HG03060 (cell line): ENCODE results near the gene IGLL5.

Source experiments
- ATAC-seq: cut with Tn5 transposase; IDR thresholded peaks from one replicate; pipeline ENCODE4 v1.9.1; 2021; ENCODE audit warnings: low read depth, moderate number of reproducible peaks; ENCODE audit not compliant: unreplicated experiment

The IGLL5 gene

GRCh38 chr22:22887621-22888503 lies at the start of gene IGLL5:
TSS of gene IGLL5 (plus strand) at chr22:22887816. CDS start at chr22:22888054, 238 bp downstream.
- ATAC-seq = no peak

DNA sequence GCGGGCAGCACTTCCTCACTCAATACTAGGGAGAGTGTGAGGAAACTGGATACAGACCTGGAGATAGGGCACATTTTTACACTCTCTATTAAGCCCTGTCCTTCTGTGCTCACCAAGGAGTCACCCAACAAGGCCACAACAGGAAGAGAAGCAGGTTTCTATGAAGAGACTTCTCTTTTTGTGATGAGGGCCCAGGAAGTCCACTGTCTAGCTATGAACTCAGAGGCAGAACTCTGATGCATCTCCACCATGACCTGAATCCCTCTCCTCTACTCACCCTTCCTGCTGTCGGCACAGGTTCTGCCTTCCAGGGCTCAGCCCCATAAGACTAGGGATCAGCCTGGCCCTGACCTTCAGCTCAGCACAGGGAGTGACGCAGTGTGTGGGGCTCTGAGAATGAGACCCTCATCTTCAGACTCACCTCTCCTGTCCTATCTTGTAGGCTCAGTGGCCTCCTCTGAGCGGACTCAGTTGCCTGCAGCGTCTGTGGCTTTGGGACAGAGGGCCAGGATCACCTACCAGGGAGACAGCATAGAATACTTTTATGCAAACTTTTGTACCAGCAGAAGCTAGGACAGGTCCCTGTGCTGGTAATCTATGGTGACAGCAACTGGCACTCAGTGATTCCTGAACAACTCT lies 49.3 kb upstream of the IGLL5 start:
- ATAC-seq = no peak

DNA sequence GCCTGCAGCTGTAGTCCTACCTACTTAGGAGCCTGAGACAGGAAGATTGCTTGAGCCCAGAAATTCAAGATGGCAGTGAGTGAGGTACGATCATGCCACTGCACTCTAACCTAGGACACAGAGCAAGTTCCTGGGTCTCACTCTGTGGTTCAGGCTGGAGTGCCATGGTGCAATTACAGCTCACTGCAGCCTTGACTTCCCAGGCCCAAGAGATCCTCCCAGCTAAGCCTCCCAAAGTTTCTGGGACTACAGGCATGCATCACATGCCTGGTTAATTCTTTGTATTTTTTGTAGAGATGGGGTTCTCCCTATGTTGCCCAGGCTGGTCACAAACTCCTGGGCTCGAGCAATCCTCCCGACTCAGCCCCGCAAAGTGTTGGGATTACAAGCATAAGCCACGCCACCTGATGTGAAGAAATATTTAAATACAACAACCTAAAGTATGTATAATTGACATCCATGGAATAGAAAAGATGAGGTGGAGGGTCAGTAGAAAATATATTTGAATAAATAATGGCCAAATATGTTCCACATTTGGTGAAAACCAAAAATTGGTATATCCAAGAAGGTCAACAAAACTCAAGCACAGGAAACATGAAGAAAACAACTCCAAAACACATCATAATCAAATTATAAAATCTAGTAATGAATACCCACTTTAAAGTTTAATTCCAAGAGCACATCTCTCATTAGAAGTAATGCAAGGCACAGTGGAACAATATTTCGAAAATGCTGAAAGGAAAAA lies 47.9 kb upstream of the IGLL5 start:
- ATAC-seq = no peak

GRCh38 chr22:22840780-22841179 lies 46.8 kb upstream of the IGLL5 start:
- no peak for ATAC-seq

- no peak for ATAC-seq
Measured at GRCh38 chr22:22841598-22841997, 46.0 kb upstream of the IGLL5 start.

DNA sequence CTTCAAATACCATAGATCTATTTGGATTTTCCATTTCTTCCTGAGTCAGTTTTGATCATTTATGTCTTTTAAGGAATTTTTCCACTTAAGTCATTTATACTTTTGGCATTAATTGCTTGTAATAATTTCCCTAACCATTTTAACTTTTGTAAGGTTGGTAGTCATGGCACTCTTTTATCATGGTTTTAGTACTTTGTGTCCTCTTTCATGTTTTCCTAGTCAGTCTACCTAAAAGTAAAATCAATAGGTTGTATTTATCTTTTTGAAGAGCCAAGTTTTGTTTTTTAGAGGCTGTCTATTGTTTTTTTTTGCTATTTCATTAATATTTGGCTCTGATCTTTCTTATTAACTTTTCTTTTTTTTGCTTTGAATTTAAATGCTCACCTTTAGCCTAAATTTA lies 45.5 kb upstream of the IGLL5 start:
- ATAC-seq = no peak

- no peak for ATAC-seq
Measured at GRCh38 chr22:22843848-22844247, 43.8 kb upstream of the IGLL5 start.

GRCh38 chr22:22847241-22847640 lies 40.4 kb upstream of the IGLL5 start:
- ATAC-seq = no peak

DNA sequence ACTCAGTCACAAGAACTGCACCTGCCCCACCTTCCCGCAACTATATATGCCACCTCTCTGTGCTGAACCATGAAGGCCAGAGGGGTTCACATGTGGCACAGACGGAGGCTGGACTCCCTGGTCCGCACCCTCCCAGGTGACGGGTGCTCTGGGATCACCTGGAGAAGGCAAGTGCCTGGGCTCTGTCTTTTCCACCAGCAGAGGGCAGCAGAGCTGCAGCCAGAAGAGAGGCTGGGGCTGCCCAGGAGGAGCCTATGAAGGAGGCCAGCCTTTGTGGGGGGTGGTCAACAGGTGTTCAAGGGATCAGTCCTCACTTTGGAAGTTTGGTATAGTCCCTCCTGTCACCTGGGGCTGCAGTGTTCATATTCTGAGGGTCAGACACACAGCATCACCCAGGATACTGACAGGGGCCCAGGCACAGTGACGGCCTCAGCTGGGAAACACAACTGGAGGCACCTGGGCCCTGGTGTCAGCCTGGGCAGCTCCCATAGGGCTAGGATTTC lies 39.2 kb upstream of the IGLL5 start:
- no peak for ATAC-seq

DNA sequence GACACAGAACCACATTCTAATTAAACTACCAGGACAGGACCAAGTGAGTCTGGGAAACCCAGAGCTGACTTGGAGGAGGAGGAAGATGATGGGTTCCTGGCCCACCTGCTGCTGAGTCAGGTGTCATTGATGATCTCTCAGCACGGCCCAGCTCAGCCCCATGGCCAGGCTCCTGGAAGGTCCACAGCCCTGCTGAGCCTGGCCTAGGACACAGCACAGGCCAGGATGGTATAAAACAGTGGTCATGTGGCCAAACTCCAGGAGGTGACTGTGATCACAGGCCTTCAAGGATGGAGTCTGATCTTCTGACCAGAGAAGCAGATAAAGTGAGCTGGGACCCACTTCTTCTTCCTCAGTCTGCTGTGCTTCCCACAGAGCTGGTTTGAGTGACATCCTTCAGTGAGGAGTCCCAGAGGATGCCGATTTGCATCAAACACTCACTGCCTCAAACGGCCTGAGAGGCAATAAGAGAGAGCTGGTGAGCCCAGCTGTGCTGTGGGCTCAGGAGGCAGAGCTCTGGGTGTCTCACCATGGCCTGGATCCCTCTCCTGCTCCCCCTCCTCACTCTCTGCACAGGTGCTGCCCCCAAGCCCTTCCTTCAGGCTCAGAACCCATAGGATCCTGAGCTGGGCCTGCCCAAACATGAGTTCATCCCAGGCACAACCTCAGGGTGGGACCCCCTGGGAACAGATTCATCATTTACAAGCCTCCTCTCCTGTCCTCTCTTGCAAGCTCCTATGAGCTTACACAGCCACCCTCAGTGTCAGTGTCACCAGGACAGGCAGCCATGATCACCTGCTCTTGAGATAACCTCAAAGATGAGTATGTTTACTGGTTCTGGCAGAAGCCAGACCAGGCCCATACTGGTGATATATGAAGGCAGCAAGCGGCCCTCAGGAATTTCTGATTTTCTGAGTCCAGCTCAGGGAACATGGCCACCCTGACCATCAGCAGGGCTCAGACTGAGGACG lies 37.7 kb upstream of the IGLL5 start:
- no peak for ATAC-seq

GRCh38 chr22:22851969-22852368 lies 35.6 kb upstream of the IGLL5 start:
- ATAC-seq = no peak

DNA sequence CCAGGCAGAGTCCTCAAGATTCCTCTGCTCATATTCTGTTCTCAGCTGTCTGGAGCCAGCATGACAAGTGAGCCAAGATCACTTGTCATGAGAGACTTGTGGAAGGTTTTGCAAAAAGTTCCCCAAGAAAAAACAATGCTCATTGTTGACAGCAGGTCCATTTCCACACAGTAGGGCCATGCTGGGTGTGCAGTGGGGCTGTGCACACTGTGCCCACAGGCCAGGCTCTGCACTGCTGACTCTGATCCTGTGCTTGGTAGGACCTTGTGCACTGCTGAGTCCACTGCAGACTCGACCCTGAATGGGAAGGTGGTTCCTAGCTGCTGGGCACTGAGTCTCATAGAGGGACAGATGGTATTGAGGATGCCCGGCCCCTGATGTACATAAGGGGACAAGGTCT lies 33.9 kb upstream of the IGLL5 start:
- ATAC-seq = no peak

DNA sequence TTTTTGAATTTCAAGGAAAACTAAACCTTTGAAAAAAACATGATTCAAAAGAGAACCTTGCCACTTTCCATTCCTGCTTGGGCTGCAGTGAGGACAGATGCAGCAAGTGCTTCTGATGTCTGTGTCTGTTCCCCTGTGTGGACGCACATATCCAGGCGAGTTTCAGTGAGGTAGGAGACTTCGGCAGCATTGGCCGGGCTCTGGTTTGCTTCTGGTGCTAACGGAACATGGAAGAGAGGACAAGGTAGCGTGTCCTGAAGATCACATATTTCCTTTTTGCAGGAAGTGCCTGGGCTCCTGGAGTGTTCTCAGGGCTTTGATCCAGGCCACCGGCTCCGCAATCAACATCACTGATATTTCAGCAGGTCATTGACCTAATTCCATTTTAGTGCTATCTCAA lies 33.1 kb upstream of the IGLL5 start:
- no peak for ATAC-seq

- no peak for ATAC-seq
Measured at GRCh38 chr22:22855085-22855484, 32.5 kb upstream of the IGLL5 start.

DNA sequence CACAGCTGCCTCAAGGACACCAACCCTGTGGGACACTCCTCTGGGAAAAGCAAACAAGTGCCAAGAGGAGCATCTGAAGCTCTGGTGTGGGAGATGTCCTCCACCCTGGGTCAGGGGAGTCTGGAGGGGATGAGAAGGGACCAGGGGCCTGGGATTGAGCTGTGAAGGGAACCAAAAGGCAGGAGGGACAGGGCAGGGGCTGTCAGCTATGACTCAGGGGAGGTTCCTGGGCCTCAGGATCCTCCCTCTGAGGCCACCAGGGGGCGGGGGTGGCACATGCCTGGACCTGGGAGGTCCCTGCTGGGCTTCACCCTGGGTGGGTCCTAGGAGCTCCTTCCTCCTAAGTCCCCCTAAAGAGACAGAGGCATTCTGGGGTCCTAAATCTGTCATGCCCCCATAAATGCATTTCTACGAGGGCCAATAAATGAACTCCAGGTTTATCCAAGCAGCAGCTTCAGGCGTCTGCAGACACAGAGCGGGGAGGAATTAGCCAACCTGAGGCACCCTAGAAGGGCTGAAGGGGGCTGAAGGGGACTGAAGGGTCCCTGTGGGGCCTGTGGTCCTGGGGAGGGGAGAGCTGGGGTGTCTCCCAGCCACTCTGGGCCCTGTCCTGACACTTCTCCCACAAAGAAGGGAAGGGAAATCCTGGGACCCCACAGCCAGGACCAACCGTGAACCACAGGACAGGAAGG lies 31.9 kb upstream of the IGLL5 start:
- no peak for ATAC-seq

- no peak for ATAC-seq
Measured at GRCh38 chr22:22856364-22856763, 31.3 kb upstream of the IGLL5 start.

DNA sequence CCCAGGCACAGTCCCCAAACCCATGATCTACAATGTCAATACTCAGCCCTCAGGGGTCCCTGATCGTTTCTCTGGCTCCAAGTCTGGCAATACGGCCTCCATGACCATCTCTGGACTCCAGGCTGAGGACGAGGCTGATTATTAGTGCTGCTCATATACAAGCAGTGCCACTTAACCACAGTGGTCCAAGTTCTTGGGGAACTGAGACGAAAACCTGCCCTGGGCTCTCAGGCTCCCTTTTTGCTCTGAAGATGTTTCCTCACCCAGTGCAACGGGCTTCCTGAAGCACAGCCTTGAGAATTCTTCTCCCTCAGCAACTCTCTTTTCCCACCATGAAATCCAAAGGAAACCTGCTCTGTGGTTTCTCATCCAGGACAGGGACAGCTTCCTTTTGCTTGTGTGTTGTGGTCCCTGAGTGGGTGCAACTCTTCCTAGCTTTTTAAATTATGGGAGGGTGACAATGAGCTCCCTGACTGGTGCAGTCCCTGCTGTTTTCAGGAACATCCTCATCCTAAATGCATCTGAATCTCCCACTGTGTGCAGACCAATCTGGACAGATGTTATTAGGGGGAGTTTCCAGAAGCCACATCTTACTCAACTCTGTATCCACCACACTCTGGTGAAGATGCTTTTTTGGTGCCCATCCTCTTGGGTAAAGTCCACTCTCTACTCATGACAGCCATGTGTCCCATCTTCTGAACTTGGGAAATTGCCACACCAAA lies 30.6 kb upstream of the IGLL5 start:
- no peak for ATAC-seq

GRCh38 chr22:22857607-22858558 lies 29.7 kb upstream of the IGLL5 start:
- no peak for ATAC-seq
